Activated CD8-positive, alpha-beta memory T cell treated with anti-CD3 and anti-CD28 coated beads for 36 hours (primary cell): ENCODE results near the gene STARD9. TPM values are rescaled to one million over a fixed set of nuclear protein-coding genes. Genes with fewer than 3 reads are reported as not detected.

Experiments used
- CTCF ChIA-PET: fragments of 350-600 bp; sonication (Branson Sonifier 250); formaldehyde crosslinking; loops from one replicate; lab custom pipeline; 2021; ENCODE audit warnings: antibody characterized with exemption; lab: Charles Lee
- POLR2A ChIA-PET: fragments of 350-600 bp; sonication (Branson Sonifier 250); formaldehyde crosslinking; loops from one replicate; lab custom pipeline; 2021; ENCODE audit warnings: antibody characterized with exemption; lab: Charles Lee
- total RNA-seq, 2 experiments: library from RNA; stranded (reverse); gene quantifications; one replicate each; pipeline ENCODE4 v1.2.3, GENCODE V29; 2021

The STARD9 gene
- total RNA-seq, 2 experiments from 2014 or later: 5.5 to 6.3 TPM

DNA sequence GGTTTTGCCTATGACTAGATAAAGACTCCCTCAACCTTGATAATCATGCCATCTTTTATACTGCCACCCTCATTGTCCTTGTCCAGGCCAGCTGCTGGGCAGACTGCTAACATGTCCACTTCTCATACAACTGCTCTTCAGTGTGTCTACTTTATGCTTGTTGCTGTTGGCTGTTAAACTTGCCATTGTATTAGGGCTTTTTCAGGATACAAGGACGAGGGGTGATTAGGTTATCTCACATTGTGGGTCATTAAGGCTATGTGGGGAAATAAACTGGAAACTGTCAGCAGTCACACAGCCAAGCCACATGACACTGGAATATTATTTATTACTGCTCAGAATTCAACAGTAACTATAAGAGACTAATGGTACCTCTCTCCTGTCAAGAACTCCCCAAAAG lies 36.1 kb downstream of the STARD9 start:
- ChIA-PET POLR2A (no interaction called here), CTCF (interaction anchor here (1.4 kb wide), 1 partner anchor 40 kb away, joined by 3 read pairs; no protein-coding TSS in a partner anchor)

DNA sequence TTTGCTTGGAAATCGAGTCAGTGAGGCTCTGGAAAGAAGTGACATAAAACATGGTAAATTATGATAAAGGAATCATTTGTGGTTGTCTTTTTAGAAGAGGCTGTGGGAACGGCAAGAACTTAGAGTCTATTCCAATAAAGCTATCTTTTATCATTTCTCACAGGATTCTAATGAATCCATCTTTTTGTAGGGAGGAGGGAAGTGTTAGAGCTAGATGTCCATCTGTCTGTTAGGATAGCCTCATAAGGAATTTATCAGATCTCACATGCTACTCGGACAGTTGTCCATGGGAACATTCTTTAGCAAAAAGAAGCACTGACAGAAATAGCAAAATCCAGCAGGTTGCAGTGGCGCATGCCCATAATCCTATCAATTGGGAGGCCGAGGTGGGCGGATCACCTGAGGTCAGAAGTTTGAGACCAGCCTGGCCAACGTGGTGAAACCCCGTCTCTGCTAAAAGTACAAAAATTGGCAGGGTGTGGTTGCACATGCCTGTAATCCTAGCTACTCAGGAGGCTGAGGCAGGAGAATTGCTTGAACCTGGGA lies 37.0 kb downstream of the STARD9 start:
- ChIA-PET CTCF (interaction anchor here (1.4 kb wide), 1 partner anchor 39 kb away, joined by 3 read pairs; no protein-coding TSS in a partner anchor), POLR2A (interaction anchor here (0.6 to 0.7 kb wide), 2 partner anchors 12 to 1550 kb away, joined by 6 to 11 read pairs; no protein-coding TSS in a partner anchor)

GRCh38 chr15:42616107-42616506 lies 40.7 kb downstream of the STARD9 start:
- ChIA-PET CTCF (interaction anchor here (0.7 to 0.9 kb wide), 2 partner anchors 21 to 63 kb away, joined by 3 read pairs; no protein-coding TSS in a partner anchor), POLR2A (no interaction called here)

GRCh38 chr15:42619656-42620371 lies 44.4 kb downstream of the STARD9 start:
- ChIA-PET CTCF (no interaction called here), POLR2A (no interaction called here)

GRCh38 chr15:42621386-42621785 lies 46.0 kb downstream of the STARD9 start:
- ChIA-PET POLR2A (no interaction called here), CTCF (no interaction called here)

DNA sequence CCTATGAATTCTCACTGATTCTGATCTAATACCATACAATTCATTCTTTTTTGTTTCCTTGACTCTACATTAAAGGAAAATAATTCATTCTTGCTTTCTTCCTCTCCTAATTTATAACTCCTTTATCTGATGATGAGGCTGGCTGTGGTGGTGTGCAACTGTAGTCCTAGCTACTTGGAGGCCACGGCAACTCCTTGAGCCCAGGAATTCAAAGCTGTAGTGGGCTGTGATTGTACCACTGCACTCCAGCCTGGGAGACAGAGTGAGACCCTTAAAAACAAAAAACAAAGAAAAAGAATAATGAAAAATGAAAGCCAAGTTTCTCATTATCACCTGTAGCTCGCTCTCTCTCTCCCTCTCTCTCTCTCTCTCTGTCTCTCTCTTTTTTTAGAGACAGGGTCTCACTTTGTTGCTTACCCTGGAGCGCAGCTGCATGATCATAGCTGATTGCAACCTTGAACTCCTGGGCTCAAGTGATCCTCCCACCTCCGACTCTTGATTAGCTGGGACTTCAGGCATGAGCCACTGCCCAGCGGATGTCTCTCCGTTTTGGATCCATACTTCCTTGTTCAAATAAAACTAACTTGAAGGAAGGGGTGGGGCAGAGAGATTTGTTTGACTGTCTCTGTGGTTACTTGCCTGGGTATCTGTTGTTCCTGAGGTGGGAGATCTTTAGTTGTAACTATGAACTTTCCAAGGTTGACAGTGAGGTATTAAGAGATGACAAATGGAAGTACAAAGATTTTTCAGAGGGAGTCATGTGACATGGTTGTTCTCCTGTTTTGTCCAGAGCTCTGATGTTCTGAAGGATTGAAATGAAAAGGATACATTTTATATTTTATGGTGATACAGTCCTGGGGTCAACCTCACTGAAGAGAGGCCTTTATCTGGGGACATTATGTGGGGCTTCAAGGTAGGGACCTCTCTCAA lies 46.9 kb downstream of the STARD9 start:
- ChIA-PET POLR2A (no interaction called here), CTCF (no interaction called here)

GRCh38 chr15:42623951-42624350 lies 48.5 kb downstream of the STARD9 start:
- POLR2A ChIA-PET: no interaction called here
- CTCF ChIA-PET: interaction anchor here (0.9 kb wide), 1 partner anchor 10 kb away, joined by 3 read pairs; no protein-coding TSS in a partner anchor

DNA sequence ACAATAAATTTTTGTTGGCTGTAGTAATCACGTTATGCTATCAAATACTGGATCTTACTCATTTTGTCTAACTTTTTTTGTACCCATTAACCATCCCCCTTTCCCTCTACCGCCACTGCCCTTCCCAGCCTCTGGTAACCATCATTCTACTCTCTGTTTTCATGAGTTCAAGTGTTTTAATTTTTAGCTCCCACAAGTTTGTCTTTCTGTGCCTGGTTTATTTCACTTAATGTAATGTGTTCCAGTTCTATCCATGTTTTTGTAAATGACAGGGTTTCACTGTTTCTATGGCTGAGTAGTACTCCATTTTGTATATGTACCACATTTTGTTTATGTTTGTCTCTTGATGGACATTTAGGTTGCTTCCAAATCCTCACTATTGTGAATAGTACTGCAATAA lies 52.1 kb downstream of the STARD9 start:
- ChIA-PET CTCF (no interaction called here), POLR2A (no interaction called here)

DNA sequence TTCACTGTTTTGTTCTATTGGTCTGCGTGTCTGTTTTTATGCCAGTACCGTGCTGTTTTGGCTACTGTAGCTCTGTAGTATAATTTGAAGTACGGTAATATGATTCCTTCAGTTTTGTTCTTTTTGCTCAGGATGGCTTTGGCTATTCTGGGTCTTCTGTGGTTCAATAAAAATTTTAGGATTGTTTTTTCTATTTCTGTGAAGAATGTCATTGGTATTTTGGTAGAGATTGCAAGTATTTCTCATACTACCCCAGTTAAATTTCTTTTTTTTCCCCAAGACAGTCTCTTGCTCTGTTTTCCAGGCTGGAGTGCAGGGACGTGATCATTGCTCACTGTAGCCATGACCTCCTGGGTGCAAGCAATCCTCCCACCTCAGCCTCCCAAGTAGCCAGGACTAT lies 53.4 kb downstream of the STARD9 start:
- ChIA-PET CTCF (no interaction called here), POLR2A (no interaction called here)

DNA sequence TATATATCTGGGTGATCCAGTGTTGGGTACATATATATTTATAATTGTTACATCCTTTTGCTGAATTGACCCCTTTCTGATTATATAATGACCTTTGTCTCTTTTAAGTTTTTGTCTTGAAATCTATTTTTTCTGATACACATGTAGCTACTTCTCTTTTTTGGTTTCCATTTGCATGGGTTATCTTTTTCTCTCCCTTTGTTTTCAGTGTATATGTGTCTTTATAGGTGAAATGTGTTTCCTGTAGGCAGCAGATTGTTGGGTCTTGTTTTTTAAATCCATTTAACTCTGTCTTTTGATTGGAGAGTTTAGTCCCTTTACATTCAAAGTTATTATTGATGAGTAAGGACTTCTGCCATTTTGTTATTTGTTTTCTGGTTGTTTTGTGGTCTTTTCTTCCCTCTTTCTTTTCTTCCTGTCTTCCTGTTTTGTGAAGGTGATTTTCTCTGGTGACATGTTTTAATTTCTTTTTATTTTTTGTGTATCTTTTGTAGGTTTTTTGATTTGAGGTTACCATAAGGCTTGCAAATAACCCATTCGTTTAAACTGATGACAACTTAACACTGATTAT lies 56.8 kb downstream of the STARD9 start:
- POLR2A ChIA-PET: no interaction called here
- CTCF ChIA-PET: no interaction called here

DNA sequence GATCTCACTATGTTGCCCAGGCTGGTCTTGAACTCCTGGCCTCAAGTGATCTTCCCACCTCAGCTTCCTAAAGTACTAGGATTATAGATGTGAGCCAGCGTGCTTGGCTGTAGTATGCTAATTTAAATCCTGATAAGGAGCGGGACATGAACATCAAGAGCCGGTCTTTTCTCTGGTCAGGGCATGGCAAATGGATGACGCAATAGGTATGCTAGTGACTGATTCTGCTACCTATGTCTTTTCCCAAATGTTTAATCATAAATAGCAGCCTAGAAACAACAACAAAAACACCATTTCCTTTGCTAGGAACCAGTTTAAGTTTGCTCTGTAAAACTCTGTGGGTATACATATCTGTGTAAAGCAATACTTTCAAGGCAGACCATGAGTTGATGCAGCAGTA lies 64.7 kb downstream of the STARD9 start:
- ChIA-PET POLR2A (no interaction called here), CTCF (no interaction called here)

DNA sequence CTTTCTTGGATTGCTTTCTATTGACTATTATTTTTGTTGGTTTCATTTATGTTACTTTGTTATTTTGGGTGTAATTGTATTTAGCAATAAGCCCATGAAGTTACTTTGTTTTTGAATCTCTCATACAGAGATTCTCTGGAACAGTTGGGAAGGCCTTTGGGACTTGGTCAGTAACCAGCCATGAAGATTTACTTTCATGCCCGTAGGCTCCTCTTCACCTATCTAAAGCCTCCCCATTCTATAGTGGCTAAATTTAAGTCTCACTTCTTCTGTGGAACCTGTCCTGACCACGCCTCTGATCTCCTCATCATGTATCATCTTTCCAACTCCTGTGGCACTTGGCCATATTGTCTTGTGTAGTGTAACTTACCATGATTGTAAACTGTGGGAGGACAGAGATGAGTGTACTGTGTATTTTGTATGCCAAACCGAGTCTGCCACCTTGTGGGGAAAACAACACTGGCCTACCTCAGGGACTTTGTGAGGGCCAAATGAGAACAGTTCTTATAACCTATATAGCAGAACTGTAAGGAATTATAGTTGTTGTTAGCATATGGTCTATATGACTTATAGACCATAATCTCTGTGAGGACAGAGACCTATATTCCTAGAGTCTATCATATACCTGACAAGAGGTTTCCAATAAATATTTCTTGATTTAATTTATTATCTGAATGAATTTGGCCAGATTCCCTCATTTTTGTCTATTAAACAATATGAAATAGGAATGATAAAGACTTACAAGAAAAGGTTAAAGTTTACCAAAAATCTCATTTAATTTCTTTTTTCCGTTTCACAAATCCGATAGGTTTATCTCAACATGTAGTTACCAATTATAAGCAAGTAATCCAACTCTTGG lies 75.0 kb downstream of the STARD9 start:
- ChIA-PET POLR2A (no interaction called here), CTCF (interaction anchor here (0.7 to 1.0 kb wide), 4 partner anchors 38 to 412 kb away, joined by 3 to 4 read pairs (median 4); no protein-coding TSS in a partner anchor)

- CTCF ChIA-PET: no interaction called here
- POLR2A ChIA-PET: no interaction called here
Measured at GRCh38 chr15:42665827-42666226, 90.4 kb downstream of the STARD9 start.

GRCh38 chr15:42667855-42668254 lies 92.4 kb downstream of the STARD9 start:
- CTCF ChIA-PET: no interaction called here
- POLR2A ChIA-PET: no interaction called here

DNA sequence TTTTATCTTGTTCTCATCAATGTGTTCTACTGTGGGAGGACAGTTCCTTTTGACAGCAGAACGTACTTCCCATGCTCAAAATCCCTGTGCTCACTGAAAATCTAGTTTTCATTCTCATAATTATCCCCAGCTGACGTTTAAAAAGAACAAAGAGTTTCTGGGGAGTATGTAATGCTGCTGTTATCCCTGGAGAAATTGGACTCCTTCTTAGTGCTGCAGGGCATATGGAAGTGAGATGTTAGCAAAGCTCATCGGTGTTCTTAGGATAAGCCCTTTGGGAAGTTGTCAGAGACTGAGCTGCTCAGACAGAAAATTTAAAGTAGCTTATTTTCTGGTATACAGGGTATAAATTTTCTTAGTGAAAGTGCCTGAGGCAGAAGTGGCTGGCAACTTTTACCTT lies 95.0 kb downstream of the STARD9 start:
- CTCF ChIA-PET: no interaction called here
- POLR2A ChIA-PET: no interaction called here

DNA sequence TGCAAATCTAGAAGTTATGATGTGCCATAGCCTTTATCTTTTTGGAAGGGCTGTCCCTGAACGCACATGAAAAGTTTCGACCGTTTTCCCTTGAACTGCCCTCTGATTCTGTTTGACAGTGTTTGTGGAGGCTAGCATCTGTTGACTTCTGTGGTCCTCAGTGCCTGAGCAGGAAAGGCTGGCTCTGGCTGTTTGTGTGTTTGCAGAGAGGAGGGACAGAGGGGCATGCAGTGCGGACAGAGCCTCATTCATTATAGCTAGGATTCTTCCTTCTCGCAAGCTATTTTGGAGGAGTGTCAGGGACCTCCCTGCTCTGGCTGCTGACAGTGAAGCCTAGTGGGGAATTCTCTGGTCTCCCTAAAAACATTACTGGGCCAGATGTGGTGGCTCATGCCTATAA lies 97.0 kb downstream of the STARD9 start:
- ChIA-PET CTCF (no interaction called here), POLR2A (no interaction called here)

GRCh38 chr15:42674472-42674871 lies 99.1 kb downstream of the STARD9 start:
- CTCF ChIA-PET: no interaction called here
- POLR2A ChIA-PET: no interaction called here

GRCh38 chr15:42675021-42675420 lies 99.6 kb downstream of the STARD9 start:
- ChIA-PET POLR2A (no interaction called here), CTCF (no interaction called here)
